Measurements from ENCODE around the gene CD80.
"Not testable (repeated sequence)": the region's sequence is repeated elsewhere in the genome, so short reads cannot be mapped to it uniquely, and the experiment has no call there.

GRCh38 chr3:119552928-119553327 is 6.5 kb downstream of the CD80 start:
- not testable (repeated sequence) for TF ChIP-seq CTCF, POLR2A, EP300 (IDR thresholded peaks at IDR 0.05)
